Measurements from ENCODE around the gene ACVRL1. TPM values are rescaled to one million over a fixed set of nuclear protein-coding genes. Genes with fewer than 3 reads are reported as not detected.

Gene ACVRL1
- total RNA-seq, 4 donors from 2014 or later: 77.4 to 133 (median 118) TPM

DNA sequence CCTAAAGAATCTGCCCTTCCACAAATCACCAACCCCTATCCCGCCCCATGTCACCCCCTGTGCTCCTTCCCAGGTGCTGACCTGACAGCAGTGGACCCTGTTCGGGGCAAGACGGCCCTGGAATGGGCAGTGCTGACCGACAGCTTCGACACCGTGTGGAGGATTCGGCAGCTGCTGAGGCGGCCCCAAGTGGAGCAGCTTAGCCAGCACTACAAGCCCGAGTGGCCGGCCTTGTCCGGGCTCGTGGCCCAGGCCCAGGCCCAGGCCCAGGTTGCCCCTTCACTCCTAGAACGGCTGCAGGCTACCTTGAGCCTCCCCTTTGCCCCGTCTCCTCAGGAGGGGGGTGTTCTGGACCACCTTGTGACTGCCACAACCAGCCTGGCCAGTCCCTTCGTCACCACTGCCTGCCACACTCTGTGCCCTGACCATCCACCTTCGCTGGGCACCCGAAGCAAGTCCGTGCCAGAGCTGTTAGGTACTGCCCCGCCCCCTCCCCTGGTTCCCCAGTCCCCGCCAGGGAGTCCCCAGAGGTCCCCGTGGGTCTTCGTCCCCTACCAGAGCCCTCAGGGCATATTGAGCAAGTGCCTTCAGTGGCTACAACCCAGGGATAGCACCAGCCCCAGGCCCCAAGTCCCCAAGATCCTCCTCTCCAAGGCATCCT is 16.7 kb upstream of the ACVRL1 start:
- no peaks in the 10 kb centered on the region for H3K36me3 ChIP-seq
- H3K27ac ChIP-seq: no peak overlapping the region
- no peak for ATAC-seq
- peaks cover 0 to 23% (median 5%) of the 10 kb centered on the region in 3 donors for H3K4me1 ChIP-seq
- no CpG with 5 or more reads among the region's 22 CpGs for WGBS, 2 donors (ENCODE audit: low coverage in 1 of 2)
- H3K9me3 ChIP-seq: no peaks in the 10 kb centered on the region
- TF ChIP-seq, protein P1, sequence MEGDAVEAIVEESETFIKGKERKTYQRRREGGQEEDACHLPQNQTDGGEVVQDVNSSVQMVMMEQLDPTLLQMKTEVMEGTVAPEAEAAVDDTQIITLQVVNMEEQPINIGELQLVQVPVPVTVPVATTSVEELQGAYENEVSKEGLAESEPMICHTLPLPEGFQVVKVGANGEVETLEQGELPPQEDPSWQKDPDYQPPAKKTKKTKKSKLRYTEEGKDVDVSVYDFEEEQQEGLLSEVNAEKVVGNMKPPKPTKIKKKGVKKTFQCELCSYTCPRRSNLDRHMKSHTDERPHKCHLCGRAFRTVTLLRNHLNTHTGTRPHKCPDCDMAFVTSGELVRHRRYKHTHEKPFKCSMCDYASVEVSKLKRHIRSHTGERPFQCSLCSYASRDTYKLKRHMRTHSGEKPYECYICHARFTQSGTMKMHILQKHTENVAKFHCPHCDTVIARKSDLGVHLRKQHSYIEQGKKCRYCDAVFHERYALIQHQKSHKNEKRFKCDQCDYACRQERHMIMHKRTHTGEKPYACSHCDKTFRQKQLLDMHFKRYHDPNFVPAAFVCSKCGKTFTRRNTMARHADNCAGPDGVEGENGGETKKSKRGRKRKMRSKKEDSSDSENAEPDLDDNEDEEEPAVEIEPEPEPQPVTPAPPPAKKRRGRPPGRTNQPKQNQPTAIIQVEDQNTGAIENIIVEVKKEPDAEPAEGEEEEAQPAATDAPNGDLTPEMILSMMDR (IDR thresholded peaks at IDR 0.05): no peak
- no peak for TF ChIP-seq EP300 (IDR thresholded peaks at IDR 0.05)
- TF ChIP-seq POLR2A (IDR thresholded peaks at IDR 0.05): no peak
- TF ChIP-seq POLR2AphosphoS5 (IDR thresholded peaks at IDR 0.05): no peak
- H3K4me3 ChIP-seq: no peak overlapping the region
- H3K27me3 ChIP-seq: peaks cover 42% of the 10 kb centered on the region

DNA sequence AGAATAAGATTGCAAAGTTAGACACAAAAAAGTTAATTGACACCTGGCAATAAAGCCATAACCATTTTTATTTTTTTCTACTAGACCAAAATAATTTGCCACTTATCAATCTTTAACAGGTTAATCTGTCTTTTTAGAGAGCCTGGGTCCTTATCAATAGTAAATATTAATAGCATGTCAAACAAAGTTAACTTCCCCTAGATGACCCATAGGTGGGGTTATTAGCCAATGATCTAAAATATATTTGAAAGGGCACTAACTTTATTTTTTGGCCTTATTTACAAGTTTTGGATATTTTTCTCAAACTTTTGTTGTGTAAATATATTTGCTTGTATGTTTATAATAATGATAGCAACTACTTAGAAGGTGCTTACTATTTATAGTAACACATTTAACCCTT is 15.5 kb upstream of the ACVRL1 start:
- no peak overlapping the region for H3K4me3 ChIP-seq
- no peak for TF ChIP-seq POLR2AphosphoS5 (IDR thresholded peaks at IDR 0.05)
- TF ChIP-seq EP300 (IDR thresholded peaks at IDR 0.05): no peak
- TF ChIP-seq, protein P1 (IDR thresholded peaks at IDR 0.05): peak in 1 of 4 experiments; percentile 20
- TF ChIP-seq POLR2A (IDR thresholded peaks at IDR 0.05): no peak
- ATAC-seq: no peak

DNA sequence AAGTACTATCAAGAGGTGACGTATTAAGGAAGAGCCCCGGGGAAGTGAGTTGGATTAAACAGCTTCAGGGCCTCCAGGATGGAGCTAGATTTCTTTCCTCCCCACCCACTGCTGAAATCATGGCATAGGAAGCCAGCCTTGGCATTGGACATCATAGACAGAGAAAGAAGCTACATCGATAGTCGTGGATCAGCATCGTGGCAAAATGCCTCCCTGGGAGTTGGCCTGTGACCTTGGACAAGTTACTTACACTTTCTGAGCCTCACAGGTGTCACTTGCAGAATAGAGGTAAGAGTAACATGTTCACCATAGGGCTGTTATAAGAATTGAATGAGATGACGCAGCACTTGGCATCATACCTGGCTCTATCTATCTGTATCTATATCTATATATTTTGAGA is 13.5 kb upstream of the ACVRL1 start:
- WGBS, 2 donors (ENCODE audit: low coverage in 1 of 2): 76 to 84% methylated on average over 5 to 6 of the region's 6 CpGs
- H3K27me3 ChIP-seq: peaks cover 25% of the 10 kb centered on the region
- TF ChIP-seq, protein P1 (IDR thresholded peaks at IDR 0.05): no peak
- TF ChIP-seq POLR2AphosphoS5 (IDR thresholded peaks at IDR 0.05) (no peak), EP300 (IDR thresholded peaks at IDR 0.05) (no peak), POLR2A (IDR thresholded peaks at IDR 0.05) (no peak)
- H3K36me3 ChIP-seq: no peaks in the 10 kb centered on the region
- no peak overlapping the region for H3K27ac ChIP-seq
- H3K9me3 ChIP-seq: no peaks in the 10 kb centered on the region
- no peak for ATAC-seq
- H3K4me3 ChIP-seq: no peak overlapping the region
- H3K4me1 ChIP-seq: peaks cover 0 to 31% (median 9%) of the 10 kb centered on the region in 3 donors

More for the DNA sequence above, 15.5 kb upstream of the ACVRL1 start:
- H3K36me3 ChIP-seq: no peaks in the 10 kb centered on the region
- peaks cover 42% of the 10 kb centered on the region for H3K27me3 ChIP-seq
- H3K4me1 ChIP-seq: peaks cover 0 to 24% (median 6%) of the 10 kb centered on the region in 3 donors
- H3K9me3 ChIP-seq: no peaks in the 10 kb centered on the region
- H3K27ac ChIP-seq: no peak overlapping the region

DNA sequence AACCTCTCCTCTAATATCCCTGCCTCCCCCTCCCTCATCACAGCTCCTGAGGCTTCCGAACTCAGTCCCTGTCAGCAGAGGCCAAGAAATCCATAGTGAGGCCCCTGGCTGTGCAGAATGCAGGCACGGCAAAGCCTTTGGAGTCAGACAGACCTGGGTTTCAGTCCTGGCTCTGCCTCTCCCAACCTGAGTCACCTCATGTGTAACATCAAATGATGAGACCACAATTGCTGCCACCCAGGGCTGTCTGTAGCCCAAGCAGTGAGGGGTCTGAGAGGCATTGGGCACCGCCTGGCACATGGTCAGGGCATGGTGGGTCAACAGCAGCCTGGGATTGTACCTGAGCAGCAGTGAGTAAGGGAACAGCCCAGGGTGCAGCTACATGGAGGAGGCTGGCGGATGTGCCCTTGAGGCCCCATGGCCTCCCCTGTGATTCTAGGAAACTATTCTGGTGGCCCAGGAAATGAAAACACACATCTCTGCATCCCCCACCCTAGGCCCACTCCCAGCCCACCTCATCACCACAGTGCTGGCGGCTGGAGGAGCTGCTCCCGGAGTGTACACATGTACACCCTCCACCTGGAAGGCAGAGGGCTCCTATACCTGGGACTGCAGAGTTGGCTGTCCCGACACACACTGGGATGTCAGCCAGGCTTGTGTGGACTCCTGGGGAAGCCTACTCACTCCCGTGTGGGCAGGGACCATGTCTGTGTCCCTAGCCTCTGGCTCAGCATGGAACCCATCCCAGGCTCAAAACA is 11.7 kb upstream of the ACVRL1 start:
- peak overlapping the region in 1 of 4 donors; percentile 35 for H3K27ac ChIP-seq
- H3K36me3 ChIP-seq: no peaks in the 10 kb centered on the region
- peaks cover 7% of the 10 kb centered on the region for H3K27me3 ChIP-seq
- H3K4me1 ChIP-seq: peaks cover 0 to 31% (median 9%) of the 10 kb centered on the region in 3 donors
- no peak overlapping the region for H3K4me3 ChIP-seq
- 73 to 100% methylated on average over 1 to 3 of the region's 8 CpGs for WGBS, 2 donors (ENCODE audit: low coverage in 1 of 2)
- ATAC-seq: no peak
- H3K9me3 ChIP-seq: no peaks in the 10 kb centered on the region
- TF ChIP-seq POLR2AphosphoS5 (IDR thresholded peaks at IDR 0.05) (no peak), POLR2A (IDR thresholded peaks at IDR 0.05) (no peak), EP300 (IDR thresholded peaks at IDR 0.05) (no peak)
- TF ChIP-seq, protein P1 (IDR thresholded peaks at IDR 0.05): no peak
